OCI-LY3 (cell line): Measurements from ENCODE around the gene GRID1.

ENCODE experiments used
- EZH2phosphoT487 ChIP-seq: fragments of 200-600 bp; shearing (Covaris generic); IDR thresholded peaks from 2 replicates; pipeline ENCODE4 v1.6.1; 2018; ENCODE audit warnings: antibody characterized with exemption, mixed run types, low read depth
- TF ChIP-seq, protein P1 (sequence below): fragments of 200-600, 300-600 bp; sonication (generic); IDR thresholded peaks from 2 replicates; pipeline ENCODE4 v1.5.1; 2014; ENCODE audit warnings: antibody characterized with exemption, low read length, low read depth

- TF ChIP-seq, protein P1, sequence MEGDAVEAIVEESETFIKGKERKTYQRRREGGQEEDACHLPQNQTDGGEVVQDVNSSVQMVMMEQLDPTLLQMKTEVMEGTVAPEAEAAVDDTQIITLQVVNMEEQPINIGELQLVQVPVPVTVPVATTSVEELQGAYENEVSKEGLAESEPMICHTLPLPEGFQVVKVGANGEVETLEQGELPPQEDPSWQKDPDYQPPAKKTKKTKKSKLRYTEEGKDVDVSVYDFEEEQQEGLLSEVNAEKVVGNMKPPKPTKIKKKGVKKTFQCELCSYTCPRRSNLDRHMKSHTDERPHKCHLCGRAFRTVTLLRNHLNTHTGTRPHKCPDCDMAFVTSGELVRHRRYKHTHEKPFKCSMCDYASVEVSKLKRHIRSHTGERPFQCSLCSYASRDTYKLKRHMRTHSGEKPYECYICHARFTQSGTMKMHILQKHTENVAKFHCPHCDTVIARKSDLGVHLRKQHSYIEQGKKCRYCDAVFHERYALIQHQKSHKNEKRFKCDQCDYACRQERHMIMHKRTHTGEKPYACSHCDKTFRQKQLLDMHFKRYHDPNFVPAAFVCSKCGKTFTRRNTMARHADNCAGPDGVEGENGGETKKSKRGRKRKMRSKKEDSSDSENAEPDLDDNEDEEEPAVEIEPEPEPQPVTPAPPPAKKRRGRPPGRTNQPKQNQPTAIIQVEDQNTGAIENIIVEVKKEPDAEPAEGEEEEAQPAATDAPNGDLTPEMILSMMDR = no peak
- no peak for TF ChIP-seq EZH2phosphoT487
These were observed 108.1 kb downstream of the GRID1 start for GRCh38 chr10:86258499-86258898.
